Esophagus squamous epithelium (tissue), 5 donors: ENCODE data around the gene CCL17. TPM values are rescaled to one million over a fixed set of nuclear protein-coding genes. Genes with fewer than 3 reads are reported as not detected.
A peak's percentile ranks its signal among the peaks of the same experiment; 100 is the strongest.

Experiments
- DNase-seq: peaks from one replicate; lab custom pipeline; 2025; lab: John Stamatoyannopoulos, UW
- H3K27ac ChIP-seq, 4 donors: fragments of 200-600 bp; sonication (generic); one replicate each; pipeline ENCODE4 v1.5.1; 2016 to 2019; ENCODE audit warnings: mild to moderate bottlenecking in 1 of 4
- H3K27me3 ChIP-seq, 4 donors: fragments of 200-600 bp; sonication (generic); 1 replicate in 3 of 4; 2 replicates in 1 of 4; pipeline versions ENCODE4 v1.5.1 to v1.6.0; 2017 to 2021; ENCODE audit warnings: antibody characterized with exemption in 1 of 4
- H3K36me3 ChIP-seq, 3 donors: fragments of 200-600 bp; sonication (generic); one replicate each; pipeline ENCODE4 v1.5.1; 2016 to 2019
- H3K4me1 ChIP-seq, 3 donors: fragments of 200-600 bp; sonication (generic); one replicate each; pipeline ENCODE4 v1.5.1; 2017 to 2019
- H3K4me3 ChIP-seq, 4 donors: fragments of 200-600 bp; sonication (generic); 1 replicate in 3 of 4; 2 replicates in 1 of 4; pipeline ENCODE4 v1.5.1; 2016 to 2019; ENCODE audit warnings: mild to moderate bottlenecking in 2 of 4, moderate library complexity in 1 of 4
- H3K9me3 ChIP-seq, 3 donors: fragments of 200-600 bp; sonication (generic); one replicate each; pipeline ENCODE4 v1.5.1; 2016 to 2019
- POLR2A ChIP-seq, 4 donors: fragments of 450-650 bp; IDR thresholded peaks; one replicate each; pipeline ENCODE4 v1.6.1; 2017; ENCODE audit warnings: antibody characterized with exemption in 4 of 4, mild to moderate bottlenecking in 4 of 4, moderate library complexity in 3 of 4
- WGBS, 2 donors: methylation state at CpG; one replicate each; pipeline ENCODE4 v1.1.5; 2018; 5-methylcytosine and 5-hydroxymethylcytosine counted together
- intact Hi-C: fragments of 100-400 bp; cut with DNase I; formaldehyde crosslinking; loops from one replicate; pipeline ENCODE4 v1.15.0; 2022
- total RNA-seq, 4 donors: library from RNA; depleted of rRNA; stranded (reverse); fragments of >200 nt; gene quantifications; one replicate each; pipeline ENCODE4 v1.1.0, GENCODE V29; 2016
- TF ChIP-seq, protein P1 (sequence below), 6 experiments: fragments of 450-650 bp in 4 of 6; fragments of 200-600 bp in 2 of 6; sonication (generic) in 2 of 6; IDR thresholded peaks; one replicate each; pipeline ENCODE4 v1.5.1; 2016 to 2019; ENCODE audit warnings: antibody characterized with exemption in 6 of 6, mild to moderate bottlenecking in 4 of 6, moderate library complexity in 4 of 6
- donor health status: DM: yes; HTN: yes; CAD: no.

The CCL17 gene
- total RNA-seq, 4 donors from 2014 or later = 0.64 to 1.3 TPM; not detected in 2

DNA sequence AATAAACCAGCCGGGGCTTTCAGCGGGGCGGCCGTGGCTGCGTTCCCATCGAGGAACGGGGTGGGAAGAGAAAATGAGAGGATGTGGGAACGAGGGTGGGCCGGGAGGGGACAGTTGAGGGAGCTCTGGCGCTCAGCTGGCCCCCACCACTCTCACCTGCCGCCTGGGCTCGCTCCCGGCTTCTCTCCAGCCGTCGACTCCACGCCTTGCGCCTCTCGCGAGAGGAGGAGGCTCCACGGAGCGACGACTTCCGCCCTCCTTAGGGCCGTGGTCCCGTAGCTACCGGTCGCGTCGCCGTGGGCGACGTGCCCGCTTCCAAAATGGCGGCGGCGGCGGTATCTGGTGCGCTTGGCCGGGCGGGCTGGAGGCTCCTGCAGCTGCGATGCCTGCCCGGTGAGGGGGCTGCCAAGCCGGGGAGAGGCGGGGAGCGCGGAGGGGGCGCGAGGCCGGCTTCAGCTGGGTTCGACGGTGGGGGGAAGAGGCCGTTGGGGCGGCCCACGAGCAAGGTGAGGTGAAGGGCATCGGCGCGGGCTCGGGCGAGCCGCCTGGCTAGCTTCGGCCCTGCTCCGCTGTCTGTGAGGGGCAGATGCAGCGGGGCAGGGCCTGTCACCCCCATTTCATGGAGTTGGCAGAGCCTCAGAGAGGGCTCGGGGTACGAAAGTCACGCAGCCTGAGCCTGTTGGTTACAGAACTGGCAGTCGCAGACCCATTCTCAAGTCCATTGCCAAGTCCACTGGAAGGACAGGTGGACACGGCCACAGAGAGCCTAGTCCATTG, 42.8 kb downstream of the CCL17 start, which contains the start of the genes CIAPIN1 and COQ9:
CIAPIN1 (minus strand) TSS at position 200 of the 777 bp plus-strand sequence. CDS start 6,457 bp downstream, outside the sequence.
COQ9 (plus strand) TSS at position 294 of the 777 bp plus-strand sequence; CDS start at position 321, 27 bp downstream.
- 0% methylated on average over 1 to 27 of the region's 68 CpGs for WGBS, 2 donors
- no peaks in the 10 kb centered on the region for H3K9me3 ChIP-seq

DNA sequence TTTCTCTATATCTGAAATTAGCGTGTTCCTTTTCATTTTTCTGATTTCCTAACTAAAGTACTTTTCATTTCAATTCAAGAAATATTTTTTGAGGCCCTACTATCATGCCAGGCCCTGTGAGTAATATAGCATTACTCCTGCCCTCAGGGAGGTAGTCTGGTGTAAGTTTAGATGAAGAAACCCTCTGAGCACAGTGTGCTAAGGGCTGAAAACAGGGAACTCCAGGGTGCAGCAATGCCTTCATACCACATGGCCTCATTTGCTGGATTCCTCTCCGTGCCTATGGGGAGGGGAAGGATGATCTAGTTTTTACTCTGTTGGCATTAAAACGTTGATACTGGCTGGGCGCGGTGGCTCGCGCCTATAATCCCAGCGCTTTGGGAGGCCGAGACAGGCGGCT, 47.5 kb downstream of the CCL17 start:
- DNase-seq = no peak
- TF ChIP-seq, protein P1, sequence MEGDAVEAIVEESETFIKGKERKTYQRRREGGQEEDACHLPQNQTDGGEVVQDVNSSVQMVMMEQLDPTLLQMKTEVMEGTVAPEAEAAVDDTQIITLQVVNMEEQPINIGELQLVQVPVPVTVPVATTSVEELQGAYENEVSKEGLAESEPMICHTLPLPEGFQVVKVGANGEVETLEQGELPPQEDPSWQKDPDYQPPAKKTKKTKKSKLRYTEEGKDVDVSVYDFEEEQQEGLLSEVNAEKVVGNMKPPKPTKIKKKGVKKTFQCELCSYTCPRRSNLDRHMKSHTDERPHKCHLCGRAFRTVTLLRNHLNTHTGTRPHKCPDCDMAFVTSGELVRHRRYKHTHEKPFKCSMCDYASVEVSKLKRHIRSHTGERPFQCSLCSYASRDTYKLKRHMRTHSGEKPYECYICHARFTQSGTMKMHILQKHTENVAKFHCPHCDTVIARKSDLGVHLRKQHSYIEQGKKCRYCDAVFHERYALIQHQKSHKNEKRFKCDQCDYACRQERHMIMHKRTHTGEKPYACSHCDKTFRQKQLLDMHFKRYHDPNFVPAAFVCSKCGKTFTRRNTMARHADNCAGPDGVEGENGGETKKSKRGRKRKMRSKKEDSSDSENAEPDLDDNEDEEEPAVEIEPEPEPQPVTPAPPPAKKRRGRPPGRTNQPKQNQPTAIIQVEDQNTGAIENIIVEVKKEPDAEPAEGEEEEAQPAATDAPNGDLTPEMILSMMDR (IDR thresholded peaks at IDR 0.05) = no peak
- TF ChIP-seq POLR2A (IDR thresholded peaks at IDR 0.05) = no peak
- no peaks in the 10 kb centered on the region for H3K9me3 ChIP-seq
- no peak overlapping the region for H3K4me3 ChIP-seq
- H3K27me3 ChIP-seq = no peaks in the 10 kb centered on the region
- H3K36me3 ChIP-seq = peaks cover 3 to 65% (median 35%) of the 10 kb centered on the region in 3 donors
- WGBS, 2 donors = 85 to 95% methylated on average over 8 to 10 of the region's 10 CpGs
- intact Hi-C loops = no loop called here
- H3K27ac ChIP-seq = no peak overlapping the region
- H3K4me1 ChIP-seq = peaks cover 6 to 21% (median 7%) of the 10 kb centered on the region in 3 donors

More for the DNA sequence above, 42.8 kb downstream of the CCL17 start, which contains the start of the genes CIAPIN1 and COQ9:
- peaks cover 0 to 20% (median 5%) of the 10 kb centered on the region in 3 donors for H3K36me3 ChIP-seq
- no peaks in the 10 kb centered on the region for H3K27me3 ChIP-seq
- peak within 1 kb of the TSS; percentile 67 to 90 (median 74) for H3K4me3 ChIP-seq
- intact Hi-C loops = no loop called here
- peak; percentile 62 for DNase-seq
- peaks cover 14 to 45% (median 21%) of the 10 kb centered on the region in 3 donors for H3K4me1 ChIP-seq
- peak within 1 kb of the TSS; percentile 92 to 93 (median 92) for H3K27ac ChIP-seq
- TF ChIP-seq, protein P1 (IDR thresholded peaks at IDR 0.05) = peak in 1 of 6 experiments; percentile 26
- peak in 3 of 4 donors; percentile 44 to 86 (median 76) for TF ChIP-seq POLR2A (IDR thresholded peaks at IDR 0.05)

DNA sequence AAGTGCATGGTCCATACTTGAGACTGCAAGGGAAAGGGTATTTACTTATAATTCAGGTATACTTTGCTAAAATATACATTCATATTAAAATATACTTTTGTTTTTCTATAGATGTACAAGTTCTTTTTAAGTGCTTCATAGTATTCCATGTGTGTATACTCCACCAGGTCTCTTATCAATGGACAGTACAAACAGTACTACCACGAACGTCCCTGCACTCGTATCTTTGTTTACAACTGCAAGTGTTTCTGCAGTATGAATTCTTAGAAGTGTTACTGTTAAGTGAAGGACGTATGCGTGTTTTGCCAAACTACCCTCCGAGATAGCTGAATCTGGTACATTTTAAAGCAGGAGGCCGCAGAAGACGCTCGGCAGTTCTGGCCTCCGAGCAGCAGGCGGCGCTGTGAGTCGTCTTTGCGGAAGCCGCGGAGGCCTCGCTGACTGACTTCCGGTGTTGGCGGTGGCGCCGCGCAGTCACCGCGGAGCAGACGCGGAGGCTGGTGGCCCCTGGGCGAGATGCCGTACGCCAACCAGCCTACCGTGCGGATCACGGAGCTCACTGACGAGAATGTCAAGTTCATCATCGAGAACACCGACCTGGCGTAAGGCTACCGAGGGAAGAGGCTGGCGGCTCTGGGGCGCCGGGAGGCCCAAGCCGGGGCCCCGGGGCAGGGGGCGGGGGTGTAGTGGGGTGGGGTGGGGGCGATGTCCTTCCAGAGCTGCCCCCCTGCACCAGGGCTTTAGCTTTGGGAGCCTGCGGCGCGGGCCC, 57.8 kb downstream of the CCL17 start, which contains the start of gene POLR2C:
POLR2C (plus strand) TSS at position 471 of the 769 bp plus-strand sequence; CDS start at position 517, 46 bp downstream.
- peaks cover 5 to 81% (median 30%) of the 10 kb centered on the region in 3 donors for H3K36me3 ChIP-seq
- peak; percentile 25 for DNase-seq
- WGBS, 2 donors = 3 to 9% methylated on average over 6 of the region's 47 CpGs

DNA sequence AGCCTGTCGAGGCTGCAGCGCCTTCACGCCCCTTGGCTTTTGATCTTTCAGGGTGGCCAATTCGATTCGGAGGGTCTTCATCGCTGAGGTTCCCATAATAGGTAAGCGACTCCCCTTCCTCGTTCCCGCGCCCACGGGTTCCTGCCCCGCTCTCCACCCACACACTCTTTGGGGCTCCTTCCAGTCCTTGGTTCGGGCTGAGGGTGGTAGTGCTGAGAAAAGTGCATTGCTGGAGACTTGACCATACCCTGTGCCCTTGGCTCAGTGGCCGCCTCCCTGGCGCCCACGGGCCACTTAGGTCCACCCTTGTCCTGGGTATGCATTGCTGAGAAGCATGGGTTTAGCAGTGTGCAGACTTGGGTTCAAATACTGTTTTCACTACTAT, 58.4 kb downstream of the CCL17 start:
- Histone ChIP-seq H3K27ac (peak overlapping the region; percentile 91 to 93 (median 93)), H3K4me1 (peaks cover 7 to 29% (median 13%) of the 10 kb centered on the region in 3 donors), H3K9me3 (no peaks in the 10 kb centered on the region), H3K4me3 (peak overlapping the region; percentile 90 to 100 (median 94)), H3K27me3 (no peaks in the 10 kb centered on the region), H3K36me3 (peaks cover 3 to 81% (median 33%) of the 10 kb centered on the region in 3 donors)
- intact Hi-C loops = no loop called here
- no peak for TF ChIP-seq POLR2A (IDR thresholded peaks at IDR 0.05)
- TF ChIP-seq, protein P1 (IDR thresholded peaks at IDR 0.05) = no peak
- 0% methylated on average over 3 to 6 of the region's 16 CpGs for WGBS, 2 donors
- DNase-seq = no peak

More for the DNA sequence above, 57.8 kb downstream of the CCL17 start, which contains the start of gene POLR2C:
- intact Hi-C loops = no loop called here
- Histone ChIP-seq H3K4me1 (peaks cover 7 to 29% (median 13%) of the 10 kb centered on the region in 3 donors), H3K9me3 (no peaks in the 10 kb centered on the region), H3K27ac (peak within 1 kb of the TSS; percentile 91 to 93 (median 93)), H3K27me3 (no peaks in the 10 kb centered on the region), H3K4me3 (peak within 1 kb of the TSS; percentile 90 to 100 (median 94))
- TF ChIP-seq, protein P1 (IDR thresholded peaks at IDR 0.05) = peak; percentile 89 to 99 (median 96)
- peak in 3 of 4 donors; percentile 64 to 87 (median 86) for TF ChIP-seq POLR2A (IDR thresholded peaks at IDR 0.05)
